Hematopoietic multipotent progenitor cell treated with erythropoietin and hydrocortisone succinate and interleukin-3 and kit ligand, for 4 days (in vitro differentiated cells): ENCODE results near the gene CRADD.
A peak's percentile ranks its signal among the peaks of the same experiment; 100 is the strongest.
"Not testable (repeated sequence)": the region's sequence is repeated elsewhere in the genome, so short reads cannot be mapped to it uniquely, and the experiment has no call there.

ENCODE experiments used
- DNase-seq: peaks from one replicate; pipeline ENCODE4 v3.0.0-alpha.2; 2015

CRADD gene

GRCh38 chr12:93740751-93741150 is 63.6 kb downstream of the CRADD start:
- DNase-seq = peak; percentile 67

GRCh38 chr12:93741659-93742109 is 64.5 kb downstream of the CRADD start:
- DNase-seq = no peak

GRCh38 chr12:93742110-93742934 is 65.1 kb downstream of the CRADD start:
- DNase-seq = peak; percentile 95

GRCh38 chr12:93743229-93743998 is 66.2 kb downstream of the CRADD start:
- no peak for DNase-seq

GRCh38 chr12:93743999-93744689 is 67.0 kb downstream of the CRADD start:
- DNase-seq = no peak

GRCh38 chr12:93745286-93745685 is 68.1 kb downstream of the CRADD start:
- DNase-seq = no peak

GRCh38 chr12:93746572-93747168 is 69.5 kb downstream of the CRADD start:
- DNase-seq = no peak

- no peak for DNase-seq
Measured at GRCh38 chr12:93748672-93749383, 71.7 kb downstream of the CRADD start.

- DNase-seq = peak; percentile 65
Measured at GRCh38 chr12:93749515-93749914, 72.3 kb downstream of the CRADD start.

GRCh38 chr12:93750056-93750455 is 72.9 kb downstream of the CRADD start:
- DNase-seq = no peak

GRCh38 chr12:93751864-93752610 is 74.9 kb downstream of the CRADD start:
- no peak for DNase-seq

- no peak for DNase-seq
Measured at GRCh38 chr12:93753285-93753684, 76.1 kb downstream of the CRADD start.

- no peak for DNase-seq
Measured at GRCh38 chr12:93753838-93754429, 76.8 kb downstream of the CRADD start.

GRCh38 chr12:93754859-93755258 is 77.7 kb downstream of the CRADD start:
- not testable (repeated sequence) for DNase-seq

GRCh38 chr12:93756288-93756687 is 79.1 kb downstream of the CRADD start:
- no peak for DNase-seq

- peak; percentile 79 for DNase-seq
Measured at GRCh38 chr12:93757792-93758694, 80.9 kb downstream of the CRADD start.

GRCh38 chr12:93758801-93759373 is 81.7 kb downstream of the CRADD start:
- DNase-seq = no peak

GRCh38 chr12:93759512-93760081 is 82.4 kb downstream of the CRADD start:
- no peak for DNase-seq

GRCh38 chr12:93760275-93760875 is 83.2 kb downstream of the CRADD start:
- DNase-seq = no peak
